Measurements from ENCODE around the gene HBS1L. TPM values are rescaled to one million over a fixed set of nuclear protein-coding genes. Genes with fewer than 3 reads are reported as not detected.

HBS1L gene
- total RNA-seq, 1 donor from 2014 or later = 93.0 TPM

GRCh38 chr6:134954272-134955000 lies 100.2 kb downstream of the HBS1L start:
- intact Hi-C loops (cut with micrococcal nuclease) = no loop called here

GRCh38 chr6:134951494-134952263 lies 102.9 kb downstream of the HBS1L start:
- intact Hi-C loops (cut with micrococcal nuclease) = no loop called here

GRCh38 chr6:134950482-134950881 lies 104.1 kb downstream of the HBS1L start:
- intact Hi-C loops (cut with micrococcal nuclease) = no loop called here

GRCh38 chr6:134949927-134950326 lies 104.7 kb downstream of the HBS1L start, which contains the start of gene ALDH8A1:
ALDH8A1 (minus strand) TSS chr6:134950101; CDS start chr6:134950053, 48 bp downstream.
- intact Hi-C loops (cut with micrococcal nuclease) = no loop called here

- intact Hi-C loops (cut with micrococcal nuclease) = no loop called here
Measured at GRCh38 chr6:134948691-134949090, 105.9 kb downstream of the HBS1L start.

GRCh38 chr6:134948142-134948541 lies 106.5 kb downstream of the HBS1L start:
- intact Hi-C loops (cut with micrococcal nuclease) = no loop called here

- intact Hi-C loops (cut with micrococcal nuclease) = no loop called here
Measured at GRCh38 chr6:134945045-134945444, 109.6 kb downstream of the HBS1L start.

GRCh38 chr6:134943522-134944111 lies 111.0 kb downstream of the HBS1L start:
- intact Hi-C loops (cut with micrococcal nuclease) = no loop called here

GRCh38 chr6:134938896-134939295 lies 115.7 kb downstream of the HBS1L start:
- intact Hi-C loops (cut with micrococcal nuclease) = no loop called here

GRCh38 chr6:134937426-134937825 lies 117.2 kb downstream of the HBS1L start:
- intact Hi-C loops (cut with micrococcal nuclease) = no loop called here

GRCh38 chr6:134936931-134937330 lies 117.7 kb downstream of the HBS1L start:
- intact Hi-C loops (cut with micrococcal nuclease) = no loop called here

- intact Hi-C loops (cut with micrococcal nuclease) = no loop called here
Measured at GRCh38 chr6:134936476-134936875, 118.1 kb downstream of the HBS1L start.

- intact Hi-C loops (cut with micrococcal nuclease) = no loop called here
Measured at GRCh38 chr6:134934793-134935485, 119.7 kb downstream of the HBS1L start.

- intact Hi-C loops (cut with micrococcal nuclease) = no loop called here
Measured at GRCh38 chr6:134932535-134933470, 121.8 kb downstream of the HBS1L start.

GRCh38 chr6:134932098-134932497 lies 122.5 kb downstream of the HBS1L start:
- intact Hi-C loops (cut with micrococcal nuclease) = no loop called here

GRCh38 chr6:134930463-134930862 lies 124.2 kb downstream of the HBS1L start:
- intact Hi-C loops (cut with micrococcal nuclease) = no loop called here

GRCh38 chr6:134928151-134928900 lies 126.3 kb downstream of the HBS1L start:
- intact Hi-C loops (cut with micrococcal nuclease) = no loop called here

- intact Hi-C loops (cut with micrococcal nuclease) = no loop called here
Measured at GRCh38 chr6:134925800-134926199, 128.8 kb downstream of the HBS1L start.

GRCh38 chr6:134921721-134922261 lies 132.8 kb downstream of the HBS1L start:
- intact Hi-C loops (cut with micrococcal nuclease) = no loop called here
